HEK293 (cell line): Measurements from ENCODE around the gene HOXA10.

Experiments
- CTCF ChIA-PET: fragments of 350-600 bp; formaldehyde crosslinking; extraction: SDS; loops from one replicate; lab custom pipeline; 2021; ENCODE audit warnings: antibody characterized with exemption; lab: Yijun Ruan, JAX
- POLR2A ChIA-PET: fragments of 300-600 bp; formaldehyde crosslinking; extraction: SDS; loops from one replicate; lab custom pipeline; 2020; ENCODE audit warnings: antibody characterized with exemption, inconsistent platforms; lab: Yijun Ruan, JAX
- H3K27ac ChIP-seq: fragments of 200-500 bp; sonication (Bioruptor generic); 2 replicates; pipeline ENCODE4 v1.5.1; 2014; ENCODE audit warnings: low read depth, low read length, control low read depth, inconsistent platforms; ENCODE audit errors: extremely low read depth
- H3K36me3 ChIP-seq, 2 experiments: fragments of 200-500 bp in 1 of 2; sonication (Bioruptor generic) in 1 of 2; 1 replicate in 1 of 2; 2 replicates in 1 of 2; pipeline ENCODE4 v1.5.1; 2014 to 2017; ENCODE audit warnings: inconsistent platforms in 2 of 2, low read length in 2 of 2; ENCODE audit not compliant: control insufficient read depth in 2 of 2, insufficient read depth in 1 of 2
- H3K4me1 ChIP-seq: fragments of 200-500 bp; sonication (Bioruptor generic); 2 replicates; pipeline ENCODE4 v1.5.1; 2014; ENCODE audit warnings: mild to moderate bottlenecking, low read length, inconsistent platforms; ENCODE audit not compliant: control insufficient read depth, insufficient read depth
- H3K4me3 ChIP-seq: 2 replicates; pipeline ENCODE4 v1.5.1; 2011; ENCODE audit warnings: low read depth, mild to moderate bottlenecking, control low read depth, low read length, moderate library complexity
- H3K9me3 ChIP-seq: fragments of 200-500 bp; sonication (Bioruptor generic); 2 replicates; pipeline ENCODE4 v1.5.1; 2014; ENCODE audit warnings: low read depth, low read length, inconsistent platforms; ENCODE audit not compliant: control insufficient read depth, insufficient read depth
- GLIS1 ChIP-seq: fragments of 450-650 bp; formaldehyde crosslinking; IDR thresholded peaks from 2 replicates; pipeline ENCODE4 v1.5.1; 2016; ENCODE audit warnings: missing biosample characterization, missing genetic modification characterization
- GLIS2 ChIP-seq: fragments of 450-650 bp; formaldehyde crosslinking; IDR thresholded peaks from 2 replicates; pipeline ENCODE4 v1.5.1; 2016; ENCODE audit warnings: missing biosample characterization, missing genetic modification characterization
- IKZF3 ChIP-seq: fragments of 450-650 bp; IDR thresholded peaks from 2 replicates; pipeline ENCODE4 v1.5.0; 2018; ENCODE audit warnings: missing biosample characterization, mild to moderate bottlenecking, missing genetic modification characterization, moderate library complexity
- KLF1 ChIP-seq: fragments of 450-650 bp; formaldehyde crosslinking; IDR thresholded peaks from 2 replicates; pipeline ENCODE4 v1.5.1; 2016; ENCODE audit warnings: missing biosample characterization, missing genetic modification characterization
- KLF10 ChIP-seq: fragments of 450-650 bp; IDR thresholded peaks from 2 replicates; pipeline ENCODE4 v1.5.1; 2018; ENCODE audit warnings: missing biosample characterization, mild to moderate bottlenecking, missing genetic modification characterization
- KLF16 ChIP-seq: fragments of 450-650 bp; formaldehyde crosslinking; IDR thresholded peaks from 2 replicates; pipeline ENCODE4 v1.5.1; 2017; ENCODE audit warnings: missing biosample characterization, missing genetic modification characterization
- KLF7 ChIP-seq: fragments of 450-650 bp; formaldehyde crosslinking; IDR thresholded peaks from 2 replicates; pipeline ENCODE4 v1.5.1; 2016; ENCODE audit warnings: missing biosample characterization, missing genetic modification characterization, borderline replicate concordance
- PRDM4 ChIP-seq: fragments of 450-650 bp; formaldehyde crosslinking; IDR thresholded peaks from 2 replicates; pipeline ENCODE4 v1.5.1; 2017; ENCODE audit warnings: missing biosample characterization, missing genetic modification characterization
- PRDM6 ChIP-seq: fragments of 450-650 bp; formaldehyde crosslinking; IDR thresholded peaks from 2 replicates; pipeline ENCODE4 v1.5.1; 2017; ENCODE audit warnings: missing biosample characterization, missing genetic modification characterization
- RBAK ChIP-seq: fragments of 450-650 bp; formaldehyde crosslinking; IDR thresholded peaks from 2 replicates; pipeline ENCODE4 v1.5.1; 2016; ENCODE audit warnings: missing biosample characterization, missing genetic modification characterization
- ZBTB26 ChIP-seq: fragments of 450-650 bp; formaldehyde crosslinking; optimal IDR thresholded peaks from 2 replicates; pipeline ENCODE3; 2016; ENCODE audit warnings: missing biosample characterization, mild to moderate bottlenecking, missing genetic modification characterization
- ZBTB8A ChIP-seq: fragments of 450-650 bp; formaldehyde crosslinking; IDR thresholded peaks from 2 replicates; pipeline ENCODE4 v1.5.1; 2016; ENCODE audit warnings: missing biosample characterization, missing genetic modification characterization
- ZIC2 ChIP-seq: fragments of 450-650 bp; formaldehyde crosslinking; IDR thresholded peaks from 2 replicates; pipeline ENCODE4 v1.5.1; 2016; ENCODE audit warnings: missing biosample characterization, missing genetic modification characterization
- ZNF423 ChIP-seq: fragments of 450-650 bp; formaldehyde crosslinking; IDR thresholded peaks from 2 replicates; pipeline ENCODE4 v1.5.1; 2016; ENCODE audit warnings: missing biosample characterization, missing genetic modification characterization
- ZNF426 ChIP-seq: fragments of 450-650 bp; formaldehyde crosslinking; IDR thresholded peaks from 2 replicates; pipeline ENCODE4 v1.5.1; 2017; ENCODE audit warnings: missing biosample characterization, missing genetic modification characterization, mild to moderate bottlenecking, inconsistent platforms, moderate library complexity
- ZNF843 ChIP-seq: fragments of 450-650 bp; formaldehyde crosslinking; IDR thresholded peaks from 2 replicates; pipeline ENCODE4 v1.5.1; 2016; ENCODE audit warnings: missing biosample characterization, missing genetic modification characterization
- TF ChIP-seq, protein P1 (sequence below): fragments of 450-650 bp; formaldehyde crosslinking; IDR thresholded peaks from 2 replicates; pipeline ENCODE4 v1.5.1; 2017; ENCODE audit warnings: missing biosample characterization, missing genetic modification characterization
- TF ChIP-seq, protein P2 (sequence below): fragments of 450-650 bp; formaldehyde crosslinking; IDR thresholded peaks from 2 replicates; pipeline ENCODE4 v1.5.1; 2016; ENCODE audit warnings: missing biosample characterization, missing genetic modification characterization
- TF ChIP-seq, protein P3 (sequence below): fragments of 450-650 bp; formaldehyde crosslinking; IDR thresholded peaks from 2 replicates; pipeline ENCODE4 v1.5.1; 2016; ENCODE audit warnings: missing biosample characterization, missing genetic modification characterization

HOXA10 gene

GRCh38 chr7:27182285-27182841 lies 8.2 kb upstream of the HOXA10 start:
- Histone ChIP-seq H3K4me1 (peaks cover 36% of the 10 kb centered on the region), H3K4me3 (peak overlapping the region; percentile 55), H3K36me3 (peaks cover 0 to 10% of the 10 kb centered on the region in 2 experiments; a peak in 2 of 3 replicates), H3K9me3 (no peaks in the 10 kb centered on the region), H3K27ac (peak overlapping the region; percentile 99)
- CTCF ChIA-PET = interaction anchor here (0.7 to 1.8 kb wide), 6 partner anchors 8 to 276 kb away, joined by 3 to 7 read pairs (median 4); no protein-coding TSS in a partner anchor
- peak; percentile 12; the same call in 1 of the 2 replicates for TF ChIP-seq IKZF3 (tag by site-specific recombination)
- TF ChIP-seq ZBTB8A (tag by site-specific recombination) = peak; percentile 91
- TF ChIP-seq ZNF843 = peak; percentile 37; the same call in 1 of the 2 replicates
- peak; percentile 60; the same call in 1 of the 2 replicates for TF ChIP-seq KLF7 (tag by site-specific recombination)
- TF ChIP-seq, protein P1, sequence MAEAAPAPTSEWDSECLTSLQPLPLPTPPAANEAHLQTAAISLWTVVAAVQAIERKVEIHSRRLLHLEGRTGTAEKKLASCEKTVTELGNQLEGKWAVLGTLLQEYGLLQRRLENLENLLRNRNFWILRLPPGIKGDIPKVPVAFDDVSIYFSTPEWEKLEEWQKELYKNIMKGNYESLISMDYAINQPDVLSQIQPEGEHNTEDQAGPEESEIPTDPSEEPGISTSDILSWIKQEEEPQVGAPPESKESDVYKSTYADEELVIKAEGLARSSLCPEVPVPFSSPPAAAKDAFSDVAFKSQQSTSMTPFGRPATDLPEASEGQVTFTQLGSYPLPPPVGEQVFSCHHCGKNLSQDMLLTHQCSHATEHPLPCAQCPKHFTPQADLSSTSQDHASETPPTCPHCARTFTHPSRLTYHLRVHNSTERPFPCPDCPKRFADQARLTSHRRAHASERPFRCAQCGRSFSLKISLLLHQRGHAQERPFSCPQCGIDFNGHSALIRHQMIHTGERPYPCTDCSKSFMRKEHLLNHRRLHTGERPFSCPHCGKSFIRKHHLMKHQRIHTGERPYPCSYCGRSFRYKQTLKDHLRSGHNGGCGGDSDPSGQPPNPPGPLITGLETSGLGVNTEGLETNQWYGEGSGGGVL (tag by site-specific recombination) = peak; percentile 29; the same call in 1 of the 2 replicates
- TF ChIP-seq, protein P2, sequence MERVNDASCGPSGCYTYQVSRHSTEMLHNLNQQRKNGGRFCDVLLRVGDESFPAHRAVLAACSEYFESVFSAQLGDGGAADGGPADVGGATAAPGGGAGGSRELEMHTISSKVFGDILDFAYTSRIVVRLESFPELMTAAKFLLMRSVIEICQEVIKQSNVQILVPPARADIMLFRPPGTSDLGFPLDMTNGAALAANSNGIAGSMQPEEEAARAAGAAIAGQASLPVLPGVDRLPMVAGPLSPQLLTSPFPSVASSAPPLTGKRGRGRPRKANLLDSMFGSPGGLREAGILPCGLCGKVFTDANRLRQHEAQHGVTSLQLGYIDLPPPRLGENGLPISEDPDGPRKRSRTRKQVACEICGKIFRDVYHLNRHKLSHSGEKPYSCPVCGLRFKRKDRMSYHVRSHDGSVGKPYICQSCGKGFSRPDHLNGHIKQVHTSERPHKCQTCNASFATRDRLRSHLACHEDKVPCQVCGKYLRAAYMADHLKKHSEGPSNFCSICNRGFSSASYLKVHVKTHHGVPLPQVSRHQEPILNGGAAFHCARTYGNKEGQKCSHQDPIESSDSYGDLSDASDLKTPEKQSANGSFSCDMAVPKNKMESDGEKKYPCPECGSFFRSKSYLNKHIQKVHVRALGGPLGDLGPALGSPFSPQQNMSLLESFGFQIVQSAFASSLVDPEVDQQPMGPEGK (tag by site-specific recombination) = peak; percentile 35; the same call in 1 of the 2 replicates
- TF ChIP-seq KLF16 = no peak
- no peak for TF ChIP-seq PRDM6 (tag by site-specific recombination)
- no peak for TF ChIP-seq RBAK (tag by site-specific recombination)
- peak; percentile 38; the same call in 1 of the 2 replicates for TF ChIP-seq KLF10 (tag by site-specific recombination)
- TF ChIP-seq ZNF426 (tag by site-specific recombination) = 0 out of 2 replicates have a peak, but pooled peaks have one; percentile 5
- no peak for TF ChIP-seq ZBTB26 (tag by site-specific recombination)
- TF ChIP-seq GLIS2 (tag by site-specific recombination) = peak; percentile 87
- peak; percentile 76 for TF ChIP-seq KLF1 (tag by site-specific recombination)
- TF ChIP-seq, protein P3, sequence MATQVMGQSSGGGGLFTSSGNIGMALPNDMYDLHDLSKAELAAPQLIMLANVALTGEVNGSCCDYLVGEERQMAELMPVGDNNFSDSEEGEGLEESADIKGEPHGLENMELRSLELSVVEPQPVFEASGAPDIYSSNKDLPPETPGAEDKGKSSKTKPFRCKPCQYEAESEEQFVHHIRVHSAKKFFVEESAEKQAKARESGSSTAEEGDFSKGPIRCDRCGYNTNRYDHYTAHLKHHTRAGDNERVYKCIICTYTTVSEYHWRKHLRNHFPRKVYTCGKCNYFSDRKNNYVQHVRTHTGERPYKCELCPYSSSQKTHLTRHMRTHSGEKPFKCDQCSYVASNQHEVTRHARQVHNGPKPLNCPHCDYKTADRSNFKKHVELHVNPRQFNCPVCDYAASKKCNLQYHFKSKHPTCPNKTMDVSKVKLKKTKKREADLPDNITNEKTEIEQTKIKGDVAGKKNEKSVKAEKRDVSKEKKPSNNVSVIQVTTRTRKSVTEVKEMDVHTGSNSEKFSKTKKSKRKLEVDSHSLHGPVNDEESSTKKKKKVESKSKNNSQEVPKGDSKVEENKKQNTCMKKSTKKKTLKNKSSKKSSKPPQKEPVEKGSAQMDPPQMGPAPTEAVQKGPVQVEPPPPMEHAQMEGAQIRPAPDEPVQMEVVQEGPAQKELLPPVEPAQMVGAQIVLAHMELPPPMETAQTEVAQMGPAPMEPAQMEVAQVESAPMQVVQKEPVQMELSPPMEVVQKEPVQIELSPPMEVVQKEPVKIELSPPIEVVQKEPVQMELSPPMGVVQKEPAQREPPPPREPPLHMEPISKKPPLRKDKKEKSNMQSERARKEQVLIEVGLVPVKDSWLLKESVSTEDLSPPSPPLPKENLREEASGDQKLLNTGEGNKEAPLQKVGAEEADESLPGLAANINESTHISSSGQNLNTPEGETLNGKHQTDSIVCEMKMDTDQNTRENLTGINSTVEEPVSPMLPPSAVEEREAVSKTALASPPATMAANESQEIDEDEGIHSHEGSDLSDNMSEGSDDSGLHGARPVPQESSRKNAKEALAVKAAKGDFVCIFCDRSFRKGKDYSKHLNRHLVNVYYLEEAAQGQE (tag by site-specific recombination) = 0 out of 2 replicates have a peak, but pooled peaks have one; percentile 30
- peak; percentile 15; the same call in 1 of the 2 replicates for TF ChIP-seq PRDM4 (tag by site-specific recombination)
- TF ChIP-seq ZNF423 = peak; percentile 97
- peak; percentile 96 for TF ChIP-seq GLIS1
- TF ChIP-seq ZIC2 (tag by site-specific recombination) = peak; percentile 87
- POLR2A ChIA-PET = interaction anchor here (0.6 to 7.6 kb wide), 9 partner anchors 9 to 1320 kb away, joined by 3 to 237 read pairs (median 5); partner anchors contain the start of genes HOXA10, HOXA13 and HOXA9
